ENCODE measurements around the gene KLHL15.

Gene KLHL15

DNA sequence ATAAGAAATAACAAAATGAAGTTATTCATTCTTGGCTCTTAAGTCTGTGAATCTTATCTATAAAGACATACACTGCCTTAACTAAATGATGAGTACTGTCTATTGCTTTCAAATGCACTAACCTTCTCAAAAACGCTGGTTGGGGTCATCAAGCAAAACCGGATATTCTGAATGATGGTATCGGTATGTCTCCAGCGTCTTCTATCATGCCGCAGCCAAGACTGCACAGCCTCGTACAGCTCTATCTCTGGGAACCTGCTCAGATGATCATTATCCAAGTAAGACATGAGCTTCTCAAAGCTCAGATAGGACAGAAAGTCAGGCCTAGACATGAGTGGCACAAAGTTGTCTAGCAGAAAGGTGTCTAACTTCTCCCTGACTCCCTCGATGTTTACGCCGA lies 21.1 kb downstream of the KLHL15 start:
- Histone ChIP-seq H3K9ac (no peak overlapping the region), H3K27ac (no peak overlapping the region), H3K36me3 (ENCODE audit: control insufficient read depth, insufficient read depth, low read length) (no peaks in the 10 kb centered on the region), H3K27me3 (ENCODE audit: control insufficient read depth, insufficient read depth, low read length) (no peaks in the 10 kb centered on the region), H3K4me1 (no peaks in the 10 kb centered on the region), H2AFZ (no peak overlapping the region), H3K4me2 (ENCODE audit: low read length) (no peak overlapping the region), H3K9me3 (ENCODE audit: control insufficient read depth, low read length) (no peaks in the 10 kb centered on the region), H3K4me3 (ENCODE audit: low read depth, low read length) (no peak overlapping the region), H3K79me2 (peaks cover 5% of the 10 kb centered on the region)
- TF ChIP-seq, protein P1, sequence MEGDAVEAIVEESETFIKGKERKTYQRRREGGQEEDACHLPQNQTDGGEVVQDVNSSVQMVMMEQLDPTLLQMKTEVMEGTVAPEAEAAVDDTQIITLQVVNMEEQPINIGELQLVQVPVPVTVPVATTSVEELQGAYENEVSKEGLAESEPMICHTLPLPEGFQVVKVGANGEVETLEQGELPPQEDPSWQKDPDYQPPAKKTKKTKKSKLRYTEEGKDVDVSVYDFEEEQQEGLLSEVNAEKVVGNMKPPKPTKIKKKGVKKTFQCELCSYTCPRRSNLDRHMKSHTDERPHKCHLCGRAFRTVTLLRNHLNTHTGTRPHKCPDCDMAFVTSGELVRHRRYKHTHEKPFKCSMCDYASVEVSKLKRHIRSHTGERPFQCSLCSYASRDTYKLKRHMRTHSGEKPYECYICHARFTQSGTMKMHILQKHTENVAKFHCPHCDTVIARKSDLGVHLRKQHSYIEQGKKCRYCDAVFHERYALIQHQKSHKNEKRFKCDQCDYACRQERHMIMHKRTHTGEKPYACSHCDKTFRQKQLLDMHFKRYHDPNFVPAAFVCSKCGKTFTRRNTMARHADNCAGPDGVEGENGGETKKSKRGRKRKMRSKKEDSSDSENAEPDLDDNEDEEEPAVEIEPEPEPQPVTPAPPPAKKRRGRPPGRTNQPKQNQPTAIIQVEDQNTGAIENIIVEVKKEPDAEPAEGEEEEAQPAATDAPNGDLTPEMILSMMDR (IDR thresholded peaks at IDR 0.05) = no peak

DNA sequence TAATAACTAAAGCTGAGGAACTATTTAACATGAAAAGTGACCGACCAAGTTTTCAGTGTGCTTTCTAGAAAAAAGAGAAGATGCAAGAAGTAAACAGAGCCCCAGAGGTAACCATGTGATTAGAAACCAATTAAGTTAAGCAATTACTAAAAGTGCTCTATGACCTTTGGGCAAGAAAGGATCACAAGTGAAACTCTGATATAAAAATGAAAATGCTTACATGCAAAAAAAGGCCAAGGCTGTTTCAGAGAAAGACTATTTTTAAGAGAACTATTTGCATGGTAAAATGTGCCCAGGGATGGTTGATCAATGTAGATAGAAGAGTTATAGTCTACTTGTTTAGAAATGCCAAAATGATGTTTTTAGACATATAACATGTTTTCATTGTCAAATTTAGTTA lies 22.0 kb downstream of the KLHL15 start:
- no peak overlapping the region for H3K4me2 ChIP-seq (ENCODE audit: low read length)
- no peaks in the 10 kb centered on the region for H3K36me3 ChIP-seq (ENCODE audit: control insufficient read depth, insufficient read depth, low read length)
- peaks cover 3% of the 10 kb centered on the region for H3K79me2 ChIP-seq
- H3K9me3 ChIP-seq (ENCODE audit: control insufficient read depth, low read length) = no peaks in the 10 kb centered on the region
- no peak overlapping the region for H3K4me3 ChIP-seq (ENCODE audit: low read depth, low read length)
- no peaks in the 10 kb centered on the region for H3K4me1 ChIP-seq
- no peaks in the 10 kb centered on the region for H3K27me3 ChIP-seq (ENCODE audit: control insufficient read depth, insufficient read depth, low read length)
- no peak overlapping the region for H2AFZ ChIP-seq
- H3K27ac ChIP-seq = no peak overlapping the region
- no peak overlapping the region for H3K9ac ChIP-seq
- TF ChIP-seq, protein P1 (IDR thresholded peaks at IDR 0.05) = no peak

DNA sequence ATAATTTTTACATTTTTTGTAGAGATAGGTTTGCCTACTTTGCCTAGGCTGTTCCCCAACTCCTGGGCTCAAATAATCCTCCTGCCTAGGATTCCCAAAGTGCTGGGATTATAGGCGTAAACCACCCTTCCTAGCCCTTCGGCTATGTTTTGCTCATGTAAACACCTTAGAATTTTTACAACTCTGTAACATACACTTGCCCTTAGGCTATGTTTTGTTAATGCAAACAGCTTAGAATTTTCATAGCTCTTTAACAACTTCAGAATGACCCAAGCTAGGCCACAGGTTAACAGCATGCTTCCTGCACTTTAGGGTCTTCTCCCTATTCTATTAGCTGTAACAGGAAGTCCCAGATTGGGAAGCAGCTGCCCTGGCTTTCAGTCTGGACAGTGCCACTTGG lies 24.2 kb downstream of the KLHL15 start:
- no peaks in the 10 kb centered on the region for H3K9me3 ChIP-seq (ENCODE audit: control insufficient read depth, low read length)
- no peaks in the 10 kb centered on the region for H3K79me2 ChIP-seq
- no peak overlapping the region for H3K9ac ChIP-seq
- H3K27ac ChIP-seq = no peak overlapping the region
- H3K4me1 ChIP-seq = no peaks in the 10 kb centered on the region
- H3K4me2 ChIP-seq (ENCODE audit: low read length) = no peak overlapping the region
- no peak overlapping the region for H2AFZ ChIP-seq
- no peaks in the 10 kb centered on the region for H3K27me3 ChIP-seq (ENCODE audit: control insufficient read depth, insufficient read depth, low read length)
- no peak overlapping the region for H3K4me3 ChIP-seq (ENCODE audit: low read depth, low read length)
- H3K36me3 ChIP-seq (ENCODE audit: control insufficient read depth, insufficient read depth, low read length) = no peaks in the 10 kb centered on the region
- TF ChIP-seq, protein P1 (IDR thresholded peaks at IDR 0.05) = no peak

DNA sequence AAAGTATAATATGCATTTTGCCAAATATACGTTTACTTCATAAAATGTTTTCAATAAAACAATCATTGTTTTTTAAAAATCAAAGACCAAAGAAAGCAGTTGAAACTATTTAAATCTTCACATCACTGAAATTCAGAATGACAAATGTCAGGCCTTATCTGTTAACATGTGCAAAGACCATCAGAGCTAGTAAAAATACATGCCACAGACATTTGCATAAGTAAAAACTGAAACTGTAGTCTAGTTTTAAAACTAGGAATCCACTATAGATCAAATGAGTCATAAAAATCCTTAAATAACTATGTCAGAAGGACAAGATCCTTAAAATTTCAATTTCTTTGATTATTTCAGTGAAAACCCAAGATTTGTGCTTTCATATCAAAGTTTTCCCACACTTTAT lies 24.8 kb downstream of the KLHL15 start:
- no peak overlapping the region for H3K4me3 ChIP-seq (ENCODE audit: low read depth, low read length)
- no peaks in the 10 kb centered on the region for H3K79me2 ChIP-seq
- no peak overlapping the region for H3K4me2 ChIP-seq (ENCODE audit: low read length)
- no peak overlapping the region for H3K27ac ChIP-seq
- H3K4me1 ChIP-seq = no peaks in the 10 kb centered on the region
- TF ChIP-seq, protein P1 (IDR thresholded peaks at IDR 0.05) = no peak
- no peaks in the 10 kb centered on the region for H3K27me3 ChIP-seq (ENCODE audit: control insufficient read depth, insufficient read depth, low read length)
- no peaks in the 10 kb centered on the region for H3K9me3 ChIP-seq (ENCODE audit: control insufficient read depth, low read length)
- H3K9ac ChIP-seq = no peak overlapping the region
- H2AFZ ChIP-seq = no peak overlapping the region
- H3K36me3 ChIP-seq (ENCODE audit: control insufficient read depth, insufficient read depth, low read length) = no peaks in the 10 kb centered on the region

DNA sequence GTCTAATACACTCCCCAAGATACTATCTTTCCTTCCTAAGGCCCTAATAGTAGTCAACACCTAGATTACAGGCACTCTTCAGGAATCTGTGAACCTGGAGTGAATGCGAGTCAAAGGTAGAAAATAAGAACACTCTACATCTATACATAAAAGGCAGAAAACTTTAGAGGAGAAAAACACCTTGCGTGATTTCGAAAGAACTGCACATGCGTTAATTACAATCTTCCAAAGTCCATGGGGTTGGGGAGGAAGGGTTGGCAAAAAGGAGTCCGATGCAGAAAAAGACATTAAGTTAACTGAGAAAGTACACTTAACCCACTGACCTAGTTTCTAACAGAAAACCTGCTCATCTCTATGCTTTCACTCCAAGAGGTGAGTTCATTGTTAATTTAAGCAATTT lies 27.3 kb downstream of the KLHL15 start:
- no peak overlapping the region for H3K27ac ChIP-seq
- H3K27me3 ChIP-seq (ENCODE audit: control insufficient read depth, insufficient read depth, low read length) = no peaks in the 10 kb centered on the region
- no peaks in the 10 kb centered on the region for H3K9me3 ChIP-seq (ENCODE audit: control insufficient read depth, low read length)
- H3K36me3 ChIP-seq (ENCODE audit: control insufficient read depth, insufficient read depth, low read length) = no peaks in the 10 kb centered on the region
- no peaks in the 10 kb centered on the region for H3K79me2 ChIP-seq
- H3K4me1 ChIP-seq = no peaks in the 10 kb centered on the region
- H3K4me2 ChIP-seq (ENCODE audit: low read length) = no peak overlapping the region
- H2AFZ ChIP-seq = no peak overlapping the region
- TF ChIP-seq, protein P1 (IDR thresholded peaks at IDR 0.05) = no peak
- no peak overlapping the region for H3K4me3 ChIP-seq (ENCODE audit: low read depth, low read length)
- H3K9ac ChIP-seq = no peak overlapping the region
